HepG2 (cell line): Measurements from ENCODE around the gene SFXN5.

Source experiments
- BHLHE40 ChIP-seq: IDR thresholded peaks from 2 replicates; pipeline ENCODE4 v1.6.1; 2011; ENCODE audit warnings: low read length, improper control_type of control experiment
- CTCF ChIP-seq: sonication (generic); formaldehyde crosslinking; IDR thresholded peaks from 2 replicates; pipeline ENCODE4 v1.5.0; 2020; ENCODE audit warnings: mild to moderate bottlenecking, missing genetic modification reagents, moderate library complexity
- ELF1 ChIP-seq: sonication (generic); formaldehyde crosslinking; IDR thresholded peaks from 2 replicates; pipeline ENCODE4 v1.4.0; 2020; ENCODE audit warnings: missing genetic modification reagents
- FOXP1 ChIP-seq, 2 experiments: fragments of 450-650 bp in 1 of 2; IDR thresholded peaks; 2 replicates each; pipeline ENCODE4 v1.6.1; 2017 to 2018; ENCODE audit warnings: antibody characterized with exemption in 1 of 2
- GABPB1 ChIP-seq: IDR thresholded peaks from 2 replicates; pipeline ENCODE4 v1.6.1; 2016; ENCODE audit warnings: mild to moderate bottlenecking, missing genetic modification reagents, moderate library complexity, missing compliant biosample characterization
- MAFK ChIP-seq, 2 experiments: IDR thresholded peaks in 1 of 2; conservative IDR thresholded peaks in 1 of 2; 2 replicates each; pipeline ENCODE4 v1.6.1; 2011; ENCODE audit warnings: improper control_type of control experiment in 2 of 2, low read length in 2 of 2
- NCOA2 ChIP-seq: sonication (generic); formaldehyde crosslinking; IDR thresholded peaks from 2 replicates; pipeline ENCODE4 v1.8.0; 2022; ENCODE audit warnings: inconsistent platforms
- TBP ChIP-seq: sonication (generic); formaldehyde crosslinking; IDR thresholded peaks from 2 replicates; pipeline ENCODE4 v1.5.0; 2020; ENCODE audit warnings: missing genetic modification reagents
- TCF12 ChIP-seq, 2 experiments: fragments of 450-650 bp in 1 of 2; sonication (generic) in 1 of 2; formaldehyde crosslinking in 1 of 2; IDR thresholded peaks; 2 replicates each; pipeline versions ENCODE4 v1.6.1 to v1.8.0; 2017 to 2022; ENCODE audit warnings: antibody characterized with exemption in 1 of 2, mild to moderate bottlenecking in 1 of 2, missing genetic modification reagents in 1 of 2, moderate library complexity in 1 of 2
- ZBTB33 ChIP-seq: sonication (generic); formaldehyde crosslinking; IDR thresholded peaks from 2 replicates; pipeline ENCODE4 v1.4.0; 2020; ENCODE audit warnings: missing genetic modification reagents
- ZBTB7A ChIP-seq: sonication (generic); formaldehyde crosslinking; IDR thresholded peaks from 2 replicates; pipeline ENCODE4 v1.8.0; 2022; ENCODE audit warnings: mild to moderate bottlenecking, missing genetic modification reagents
- ZNF414 ChIP-seq: sonication (generic); formaldehyde crosslinking; IDR thresholded peaks from 2 replicates; pipeline ENCODE4 v1.5.0; 2020; ENCODE audit warnings: missing genetic modification reagents
- ZNF574 ChIP-seq: sonication (generic); formaldehyde crosslinking; IDR thresholded peaks from 2 replicates; pipeline ENCODE4 v1.4.0; 2020; ENCODE audit warnings: missing genetic modification reagents
- ZSCAN12 ChIP-seq: sonication (generic); formaldehyde crosslinking; IDR thresholded peaks from 2 replicates; pipeline ENCODE4 v1.9.0; 2021; ENCODE audit warnings: mild to moderate bottlenecking, missing genetic modification reagents

GRCh38 chr2:72929010-72929409 lies 142.5 kb downstream of the SFXN5 start:
- TF ChIP-seq MAFK (conservative IDR thresholded peaks at IDR 0.05 in 1 of 2, IDR thresholded peaks at IDR 0.05 in 1 of 2; ENCODE audit: low read length in 2 of 2) (no peak), ZNF414 (no peak), BHLHE40 (no peak), TCF12 (IDR thresholded peaks at IDR 0.05) (no peak), TCF12 (CRISPR knock-in tag; IDR thresholded peaks at IDR 0.05) (no peak), ELF1 (no peak), ZNF574 (CRISPR knock-in tag) (no peak), CTCF (CRISPR knock-in tag) (no peak), NCOA2 (CRISPR knock-in tag) (no peak), ZSCAN12 (CRISPR knock-in tag) (no peak), GABPB1 (CRISPR knock-in tag) (no peak), ZBTB33 (CRISPR knock-in tag) (no peak), ZBTB7A (CRISPR knock-in tag) (no peak), TBP (CRISPR knock-in tag) (no peak), FOXP1 (IDR thresholded peaks at IDR 0.05) (no peak), FOXP1 (CRISPR knock-in tag; IDR thresholded peaks at IDR 0.05) (no peak)
